HG02885 (cell line): ENCODE results near the gene TCF15.

Experiments used
- ATAC-seq: cut with Tn5 transposase; IDR thresholded peaks from one replicate; pipeline ENCODE4 v1.9.1; 2021; ENCODE audit warnings: mild to moderate bottlenecking; ENCODE audit not compliant: unreplicated experiment, poor library complexity

Gene TCF15

GRCh38 chr20:558117-558516 lies 52.0 kb downstream of the TCF15 start:
- ATAC-seq: no peak

GRCh38 chr20:556984-557383 lies 53.1 kb downstream of the TCF15 start:
- ATAC-seq: no peak

GRCh38 chr20:555976-556385 lies 54.1 kb downstream of the TCF15 start:
- ATAC-seq: no peak
